A673 (cell line): ENCODE data around the gene TNFSF10. TPM values are rescaled to one million over a fixed set of nuclear protein-coding genes. Genes with fewer than 3 reads are reported as not detected.

Source experiments
- BruUV-seq: library from RNA; stranded (reverse); fragments of 400-500 nt; replicated peaks from 2 replicates; lab custom pipeline; 2021; lab: Mats Ljungman, UMichigan
- CTCF ChIA-PET: fragments of 300-600 bp; sonication (Branson Sonifier 250); formaldehyde crosslinking; loops from one replicate; lab custom pipeline; 2022; ENCODE audit warnings: antibody characterized with exemption; lab: Charles Lee
- POLR2A ChIA-PET: fragments of 300-600 bp; sonication (Branson Sonifier 250); formaldehyde crosslinking; loops from one replicate; lab custom pipeline; 2022; ENCODE audit warnings: antibody characterized with exemption; ENCODE audit not compliant: low non-redundant PET; lab: Charles Lee
- DNase-seq: peaks from one replicate; pipeline ENCODE4 v3.0.0-alpha.2; 2015; ENCODE audit warnings: low spot score
- H3K27ac ChIP-seq: fragments of 200-600 bp; sonication (generic); 2 replicates; pipeline ENCODE4 v1.5.1; 2016; ENCODE audit warnings: mixed run types, low read depth, mild to moderate bottlenecking, mixed read lengths, antibody characterized with exemption, low read length; ENCODE audit not compliant: poor library complexity, severe bottlenecking
- H3K27me3 ChIP-seq: fragments of 200-600 bp; sonication (generic); replicated peaks from 2 replicates; pipeline ENCODE4 v1.6.1; 2017; ENCODE audit warnings: mixed run types, low read depth, mild to moderate bottlenecking, mixed read lengths, antibody characterized with exemption, low read length; ENCODE audit not compliant: insufficient read depth, poor library complexity
- H3K36me3 ChIP-seq: fragments of 200-600 bp; sonication (generic); 2 replicates; pipeline ENCODE4 v1.6.1; 2016; ENCODE audit warnings: mixed run types, mild to moderate bottlenecking, mixed read lengths, antibody characterized with exemption, low read length; ENCODE audit not compliant: insufficient read depth, poor library complexity, severe bottlenecking
- H3K4me1 ChIP-seq: fragments of 200-600 bp; sonication (generic); 2 replicates; pipeline ENCODE4 v1.6.1; 2017; ENCODE audit warnings: mixed run types, mild to moderate bottlenecking, mixed read lengths, antibody characterized with exemption, low read length; ENCODE audit not compliant: insufficient read depth, poor library complexity, severe bottlenecking
- H3K4me3 ChIP-seq: fragments of 200-600 bp; sonication (generic); 2 replicates; pipeline ENCODE4 v1.5.1; 2016; ENCODE audit warnings: low read depth, mixed run types, mild to moderate bottlenecking, mixed read lengths, low read length; ENCODE audit not compliant: poor library complexity, severe bottlenecking
- H3K9me3 ChIP-seq: fragments of 200-600 bp; sonication (generic); 2 replicates; pipeline ENCODE4 v1.6.1; 2016; ENCODE audit warnings: mixed run types, low read depth, mild to moderate bottlenecking, mixed read lengths, antibody characterized with exemption, low read length; ENCODE audit not compliant: poor library complexity, severe bottlenecking
- EZH2 ChIP-seq: fragments of 200-600 bp; sonication (generic); IDR thresholded peaks from 2 replicates; pipeline ENCODE4 v1.6.1; 2017; ENCODE audit warnings: borderline replicate concordance, low read depth, mild to moderate bottlenecking, mixed read lengths, antibody characterized with exemption, low read length; ENCODE audit not compliant: poor library complexity, severe bottlenecking
- intact Hi-C: fragments of 100-400 bp; cut with micrococcal nuclease; formaldehyde crosslinking; loops from one replicate; pipeline ENCODE4 v1.10.0; 2022; ENCODE audit not compliant: unreplicated experiment
- total RNA-seq: library from RNA; stranded (reverse); gene quantifications from 2 replicates; pipeline ENCODE4 v1.2.3, GENCODE V29; 2021
- TF ChIP-seq, protein P1 (sequence below): fragments of 300-800, 200-600 bp; sonication (generic); conservative IDR thresholded peaks from 2 replicates; pipeline ENCODE4 v1.5.1; 2017; ENCODE audit warnings: low read depth, mild to moderate bottlenecking, antibody characterized with exemption, low read length, moderate library complexity, mixed read lengths

TNFSF10 gene
- total RNA-seq, 1 experiment from 2014 or later = not detected

DNA sequence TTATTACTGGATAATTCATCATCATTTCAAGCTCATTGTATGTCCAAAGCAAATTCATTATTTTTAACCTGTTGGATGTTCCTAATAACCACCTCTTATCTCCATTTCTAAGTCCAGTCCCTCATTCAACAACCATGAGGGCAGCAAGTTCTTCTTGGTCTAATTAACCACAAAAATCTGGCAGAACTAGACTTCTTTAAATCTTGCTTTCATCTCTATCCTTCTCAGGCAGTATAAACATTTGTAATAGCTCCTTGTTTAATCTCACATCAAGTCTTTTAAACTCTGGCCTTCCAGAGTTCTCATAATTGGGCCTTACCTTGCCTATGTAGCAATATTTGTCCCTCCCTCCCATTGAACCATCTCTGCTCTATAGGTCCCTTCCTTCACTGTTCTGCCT, 57.9 kb downstream of the TNFSF10 start:
- ChIA-PET CTCF (no interaction called here), POLR2A (no interaction called here)
- intact Hi-C loops = no loop called here
- no peak overlapping the region for H3K27ac ChIP-seq
- H3K36me3 ChIP-seq = no peaks in the 10 kb centered on the region
- no peaks in the 10 kb centered on the region for H3K4me1 ChIP-seq
- no peaks in the 10 kb centered on the region for H3K9me3 ChIP-seq
- H3K4me3 ChIP-seq = no peak overlapping the region
- no peaks in the 10 kb centered on the region for H3K27me3 ChIP-seq
- no peak for DNase-seq
- no TSS peak for BruUV-seq
- no peak for TF ChIP-seq EZH2
- TF ChIP-seq, protein P1, sequence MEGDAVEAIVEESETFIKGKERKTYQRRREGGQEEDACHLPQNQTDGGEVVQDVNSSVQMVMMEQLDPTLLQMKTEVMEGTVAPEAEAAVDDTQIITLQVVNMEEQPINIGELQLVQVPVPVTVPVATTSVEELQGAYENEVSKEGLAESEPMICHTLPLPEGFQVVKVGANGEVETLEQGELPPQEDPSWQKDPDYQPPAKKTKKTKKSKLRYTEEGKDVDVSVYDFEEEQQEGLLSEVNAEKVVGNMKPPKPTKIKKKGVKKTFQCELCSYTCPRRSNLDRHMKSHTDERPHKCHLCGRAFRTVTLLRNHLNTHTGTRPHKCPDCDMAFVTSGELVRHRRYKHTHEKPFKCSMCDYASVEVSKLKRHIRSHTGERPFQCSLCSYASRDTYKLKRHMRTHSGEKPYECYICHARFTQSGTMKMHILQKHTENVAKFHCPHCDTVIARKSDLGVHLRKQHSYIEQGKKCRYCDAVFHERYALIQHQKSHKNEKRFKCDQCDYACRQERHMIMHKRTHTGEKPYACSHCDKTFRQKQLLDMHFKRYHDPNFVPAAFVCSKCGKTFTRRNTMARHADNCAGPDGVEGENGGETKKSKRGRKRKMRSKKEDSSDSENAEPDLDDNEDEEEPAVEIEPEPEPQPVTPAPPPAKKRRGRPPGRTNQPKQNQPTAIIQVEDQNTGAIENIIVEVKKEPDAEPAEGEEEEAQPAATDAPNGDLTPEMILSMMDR = no peak

DNA sequence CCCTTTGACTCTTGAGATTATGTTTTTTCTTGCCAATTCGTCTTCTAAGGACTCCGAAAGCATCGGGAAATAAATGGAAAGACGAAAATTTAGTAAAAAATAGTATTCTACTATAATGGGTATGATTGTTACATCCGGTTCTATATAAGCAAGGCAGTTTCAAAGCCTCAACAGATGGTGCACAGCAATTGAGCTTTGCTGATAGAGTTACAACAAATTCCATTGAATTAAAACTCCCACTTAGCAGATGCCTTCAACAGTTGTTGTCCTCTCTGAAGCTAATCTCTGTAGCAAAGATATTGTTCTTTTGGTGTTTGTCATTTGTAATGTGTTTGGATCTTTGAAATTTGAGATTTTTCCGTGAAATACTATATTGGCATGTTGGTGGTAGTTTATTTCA, 58.9 kb downstream of the TNFSF10 start:
- Histone ChIP-seq H3K36me3 (no peaks in the 10 kb centered on the region), H3K27me3 (no peaks in the 10 kb centered on the region), H3K27ac (no peak overlapping the region), H3K4me3 (no peak overlapping the region), H3K4me1 (no peaks in the 10 kb centered on the region), H3K9me3 (no peaks in the 10 kb centered on the region)
- CTCF ChIA-PET = interaction anchor here (0.5 kb wide), 1 partner anchor 469 kb away, joined by 3 read pairs; no protein-coding TSS in a partner anchor
- no peak for DNase-seq
- BruUV-seq = no TSS peak
- POLR2A ChIA-PET = no interaction called here
- TF ChIP-seq, protein P1 = no peak
- no peak for TF ChIP-seq EZH2
- intact Hi-C loops = no loop called here

DNA sequence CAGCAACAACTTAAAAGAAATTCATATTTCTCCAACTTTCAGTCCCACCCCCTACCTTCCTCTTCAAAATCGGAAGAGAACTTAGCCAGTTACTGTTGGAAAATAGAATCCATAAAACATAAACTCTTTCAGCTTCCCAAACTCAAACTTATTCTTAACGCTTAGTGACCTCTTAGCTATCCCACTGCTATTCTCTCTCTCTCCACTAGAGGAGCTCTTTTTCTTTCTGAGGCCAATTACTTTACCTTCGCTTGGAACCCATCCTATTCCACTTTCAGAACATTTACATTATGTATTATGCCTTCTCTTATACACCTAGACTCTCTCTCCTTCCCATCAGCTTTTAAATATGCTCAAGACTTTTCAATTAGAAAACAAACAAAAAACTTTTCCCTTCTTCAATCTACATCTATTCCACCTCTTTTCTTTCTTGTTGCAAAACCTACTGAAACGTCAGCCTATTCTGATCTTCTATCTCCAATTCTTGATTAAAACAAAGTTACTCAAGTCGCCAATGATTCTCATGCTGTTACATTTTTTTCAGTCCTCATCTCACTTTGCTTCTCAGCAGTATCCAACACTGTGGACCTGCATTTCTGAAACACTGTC, 61.6 kb downstream of the TNFSF10 start:
- no peaks in the 10 kb centered on the region for H3K9me3 ChIP-seq
- BruUV-seq = no TSS peak
- ChIA-PET POLR2A (no interaction called here), CTCF (interaction anchor here (0.6 to 1.1 kb wide), 8 partner anchors 10 to 242 kb away, joined by 3 to 9 read pairs (median 3); no protein-coding TSS in a partner anchor)
- no peaks in the 10 kb centered on the region for H3K4me1 ChIP-seq
- no peak for TF ChIP-seq EZH2
- TF ChIP-seq, protein P1 = peak; percentile 89
- intact Hi-C loops = no loop called here
- no peak overlapping the region for H3K27ac ChIP-seq
- no peaks in the 10 kb centered on the region for H3K27me3 ChIP-seq
- DNase-seq = peak; percentile 48
- no peak overlapping the region for H3K4me3 ChIP-seq
- no peaks in the 10 kb centered on the region for H3K36me3 ChIP-seq
